ENCODE data around the gene ADGRF3. TPM values are rescaled to one million over a fixed set of nuclear protein-coding genes. Genes with fewer than 3 reads are reported as not detected.
A peak's percentile ranks its signal among the peaks of the same experiment; 100 is the strongest.

ADGRF3 gene
- total and polyA plus RNA-seq, 9 of the 15 experiments (the other 6 are each of a cell fraction or from before 2014, with no cell fraction given): 0.04 to 0.54 (median 0.16) TPM; not detected in 2

DNA sequence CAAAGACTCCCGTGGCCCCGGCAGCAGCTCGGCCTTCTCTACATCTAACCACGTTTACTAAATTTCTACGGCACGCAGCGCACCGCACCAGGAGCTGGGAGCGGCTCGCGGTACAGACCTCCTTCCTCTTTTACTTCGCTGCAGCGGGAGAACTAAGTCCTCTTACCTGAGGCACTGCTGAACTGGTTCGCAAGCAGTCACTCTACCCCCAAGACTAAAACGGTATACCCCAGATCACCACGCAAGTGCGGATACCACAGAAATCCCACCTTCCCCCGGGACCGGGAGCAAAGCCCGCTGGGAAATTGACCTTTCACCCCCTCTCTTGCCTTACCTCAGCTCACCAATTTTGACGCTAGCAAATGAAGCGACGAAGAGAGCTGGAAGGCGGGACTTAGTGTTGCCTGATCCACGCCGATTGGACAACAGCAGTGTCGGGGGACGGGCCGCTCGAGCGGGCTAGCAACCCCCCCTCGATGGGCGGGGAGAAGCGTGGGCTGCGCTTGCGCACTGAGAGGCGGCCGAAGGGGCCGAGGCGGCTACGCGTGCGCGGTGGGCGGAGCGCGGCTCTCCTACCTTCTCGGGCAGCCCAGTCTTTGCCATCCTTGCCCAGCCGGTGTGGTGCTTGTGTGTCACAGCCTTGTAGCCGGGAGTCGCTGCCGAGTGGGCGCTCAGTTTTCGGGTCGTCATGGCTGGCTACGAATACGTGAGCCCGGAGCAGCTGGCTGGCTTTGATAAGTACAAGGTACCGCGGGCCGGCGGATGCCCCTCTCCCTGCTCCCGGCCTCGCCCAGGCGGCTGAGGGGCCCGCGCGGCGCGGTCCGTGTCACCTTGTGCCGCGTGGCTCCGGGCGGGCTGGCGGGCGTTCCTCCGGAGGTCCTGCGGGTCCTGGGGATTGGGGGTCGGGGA lies 790 bp downstream of the ADGRF3 start, which contains the start of gene SELENOI (continued):
- no peak for TF ChIP-seq EWSR1 (IDR thresholded peaks at IDR 0.05; ENCODE audit: borderline replicate concordance, low read depth, partially characterized antibody)
- TF ChIP-seq, protein P1, sequence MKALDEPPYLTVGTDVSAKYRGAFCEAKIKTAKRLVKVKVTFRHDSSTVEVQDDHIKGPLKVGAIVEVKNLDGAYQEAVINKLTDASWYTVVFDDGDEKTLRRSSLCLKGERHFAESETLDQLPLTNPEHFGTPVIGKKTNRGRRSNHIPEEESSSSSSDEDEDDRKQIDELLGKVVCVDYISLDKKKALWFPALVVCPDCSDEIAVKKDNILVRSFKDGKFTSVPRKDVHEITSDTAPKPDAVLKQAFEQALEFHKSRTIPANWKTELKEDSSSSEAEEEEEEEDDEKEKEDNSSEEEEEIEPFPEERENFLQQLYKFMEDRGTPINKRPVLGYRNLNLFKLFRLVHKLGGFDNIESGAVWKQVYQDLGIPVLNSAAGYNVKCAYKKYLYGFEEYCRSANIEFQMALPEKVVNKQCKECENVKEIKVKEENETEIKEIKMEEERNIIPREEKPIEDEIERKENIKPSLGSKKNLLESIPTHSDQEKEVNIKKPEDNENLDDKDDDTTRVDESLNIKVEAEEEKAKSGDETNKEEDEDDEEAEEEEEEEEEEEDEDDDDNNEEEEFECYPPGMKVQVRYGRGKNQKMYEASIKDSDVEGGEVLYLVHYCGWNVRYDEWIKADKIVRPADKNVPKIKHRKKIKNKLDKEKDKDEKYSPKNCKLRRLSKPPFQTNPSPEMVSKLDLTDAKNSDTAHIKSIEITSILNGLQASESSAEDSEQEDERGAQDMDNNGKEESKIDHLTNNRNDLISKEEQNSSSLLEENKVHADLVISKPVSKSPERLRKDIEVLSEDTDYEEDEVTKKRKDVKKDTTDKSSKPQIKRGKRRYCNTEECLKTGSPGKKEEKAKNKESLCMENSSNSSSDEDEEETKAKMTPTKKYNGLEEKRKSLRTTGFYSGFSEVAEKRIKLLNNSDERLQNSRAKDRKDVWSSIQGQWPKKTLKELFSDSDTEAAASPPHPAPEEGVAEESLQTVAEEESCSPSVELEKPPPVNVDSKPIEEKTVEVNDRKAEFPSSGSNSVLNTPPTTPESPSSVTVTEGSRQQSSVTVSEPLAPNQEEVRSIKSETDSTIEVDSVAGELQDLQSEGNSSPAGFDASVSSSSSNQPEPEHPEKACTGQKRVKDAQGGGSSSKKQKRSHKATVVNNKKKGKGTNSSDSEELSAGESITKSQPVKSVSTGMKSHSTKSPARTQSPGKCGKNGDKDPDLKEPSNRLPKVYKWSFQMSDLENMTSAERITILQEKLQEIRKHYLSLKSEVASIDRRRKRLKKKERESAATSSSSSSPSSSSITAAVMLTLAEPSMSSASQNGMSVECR (CRISPR knock-in tag; IDR thresholded peaks at IDR 0.05): no peak; the same call in none of the 2 replicates
- TF ChIP-seq, protein P2, sequence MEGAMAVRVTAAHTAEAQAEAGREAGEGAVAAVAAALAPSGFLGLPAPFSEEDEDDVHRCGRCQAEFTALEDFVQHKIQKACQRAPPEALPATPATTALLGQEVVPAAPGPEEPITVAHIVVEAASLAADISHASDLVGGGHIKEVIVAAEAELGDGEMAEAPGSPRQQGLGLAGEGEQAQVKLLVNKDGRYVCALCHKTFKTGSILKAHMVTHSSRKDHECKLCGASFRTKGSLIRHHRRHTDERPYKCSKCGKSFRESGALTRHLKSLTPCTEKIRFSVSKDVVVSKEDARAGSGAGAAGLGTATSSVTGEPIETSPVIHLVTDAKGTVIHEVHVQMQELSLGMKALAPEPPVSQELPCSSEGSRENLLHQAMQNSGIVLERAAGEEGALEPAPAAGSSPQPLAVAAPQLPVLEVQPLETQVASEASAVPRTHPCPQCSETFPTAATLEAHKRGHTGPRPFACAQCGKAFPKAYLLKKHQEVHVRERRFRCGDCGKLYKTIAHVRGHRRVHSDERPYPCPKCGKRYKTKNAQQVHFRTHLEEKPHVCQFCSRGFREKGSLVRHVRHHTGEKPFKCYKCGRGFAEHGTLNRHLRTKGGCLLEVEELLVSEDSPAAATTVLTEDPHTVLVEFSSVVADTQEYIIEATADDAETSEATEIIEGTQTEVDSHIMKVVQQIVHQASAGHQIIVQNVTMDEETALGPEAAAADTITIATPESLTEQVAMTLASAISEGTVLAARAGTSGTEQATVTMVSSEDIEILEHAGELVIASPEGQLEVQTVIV (CRISPR knock-in tag; IDR thresholded peaks at IDR 0.05; ENCODE audit: borderline replicate concordance): no peak
- TF ChIP-seq CBX8 (IDR thresholded peaks at IDR 0.05; ENCODE audit: borderline replicate concordance, extremely low read depth, low read depth, low read length, poor library complexity, severe bottlenecking): no peak
- TF ChIP-seq, protein P3, sequence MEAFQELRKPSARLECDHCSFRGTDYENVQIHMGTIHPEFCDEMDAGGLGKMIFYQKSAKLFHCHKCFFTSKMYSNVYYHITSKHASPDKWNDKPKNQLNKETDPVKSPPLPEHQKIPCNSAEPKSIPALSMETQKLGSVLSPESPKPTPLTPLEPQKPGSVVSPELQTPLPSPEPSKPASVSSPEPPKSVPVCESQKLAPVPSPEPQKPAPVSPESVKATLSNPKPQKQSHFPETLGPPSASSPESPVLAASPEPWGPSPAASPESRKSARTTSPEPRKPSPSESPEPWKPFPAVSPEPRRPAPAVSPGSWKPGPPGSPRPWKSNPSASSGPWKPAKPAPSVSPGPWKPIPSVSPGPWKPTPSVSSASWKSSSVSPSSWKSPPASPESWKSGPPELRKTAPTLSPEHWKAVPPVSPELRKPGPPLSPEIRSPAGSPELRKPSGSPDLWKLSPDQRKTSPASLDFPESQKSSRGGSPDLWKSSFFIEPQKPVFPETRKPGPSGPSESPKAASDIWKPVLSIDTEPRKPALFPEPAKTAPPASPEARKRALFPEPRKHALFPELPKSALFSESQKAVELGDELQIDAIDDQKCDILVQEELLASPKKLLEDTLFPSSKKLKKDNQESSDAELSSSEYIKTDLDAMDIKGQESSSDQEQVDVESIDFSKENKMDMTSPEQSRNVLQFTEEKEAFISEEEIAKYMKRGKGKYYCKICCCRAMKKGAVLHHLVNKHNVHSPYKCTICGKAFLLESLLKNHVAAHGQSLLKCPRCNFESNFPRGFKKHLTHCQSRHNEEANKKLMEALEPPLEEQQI (IDR thresholded peaks at IDR 0.05): no peak
- TF ChIP-seq ETV5 (CRISPR knock-in tag; IDR thresholded peaks at IDR 0.05; ENCODE audit: low read depth): no peak; the same call in 1 of the 2 replicates
- 0 out of 2 replicates have a peak, but pooled peaks have one; percentile 9 for TF ChIP-seq MAFK (IDR thresholded peaks at IDR 0.05; ENCODE audit: low read length)
- no peak; the same call in 1 of the 2 replicates for TF ChIP-seq CC2D1A (IDR thresholded peaks at IDR 0.05)
- TF ChIP-seq, protein P4, sequence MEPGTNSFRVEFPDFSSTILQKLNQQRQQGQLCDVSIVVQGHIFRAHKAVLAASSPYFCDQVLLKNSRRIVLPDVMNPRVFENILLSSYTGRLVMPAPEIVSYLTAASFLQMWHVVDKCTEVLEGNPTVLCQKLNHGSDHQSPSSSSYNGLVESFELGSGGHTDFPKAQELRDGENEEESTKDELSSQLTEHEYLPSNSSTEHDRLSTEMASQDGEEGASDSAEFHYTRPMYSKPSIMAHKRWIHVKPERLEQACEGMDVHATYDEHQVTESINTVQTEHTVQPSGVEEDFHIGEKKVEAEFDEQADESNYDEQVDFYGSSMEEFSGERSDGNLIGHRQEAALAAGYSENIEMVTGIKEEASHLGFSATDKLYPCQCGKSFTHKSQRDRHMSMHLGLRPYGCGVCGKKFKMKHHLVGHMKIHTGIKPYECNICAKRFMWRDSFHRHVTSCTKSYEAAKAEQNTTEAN (CRISPR knock-in tag; IDR thresholded peaks at IDR 0.05): no peak
- TF ChIP-seq, protein P5, sequence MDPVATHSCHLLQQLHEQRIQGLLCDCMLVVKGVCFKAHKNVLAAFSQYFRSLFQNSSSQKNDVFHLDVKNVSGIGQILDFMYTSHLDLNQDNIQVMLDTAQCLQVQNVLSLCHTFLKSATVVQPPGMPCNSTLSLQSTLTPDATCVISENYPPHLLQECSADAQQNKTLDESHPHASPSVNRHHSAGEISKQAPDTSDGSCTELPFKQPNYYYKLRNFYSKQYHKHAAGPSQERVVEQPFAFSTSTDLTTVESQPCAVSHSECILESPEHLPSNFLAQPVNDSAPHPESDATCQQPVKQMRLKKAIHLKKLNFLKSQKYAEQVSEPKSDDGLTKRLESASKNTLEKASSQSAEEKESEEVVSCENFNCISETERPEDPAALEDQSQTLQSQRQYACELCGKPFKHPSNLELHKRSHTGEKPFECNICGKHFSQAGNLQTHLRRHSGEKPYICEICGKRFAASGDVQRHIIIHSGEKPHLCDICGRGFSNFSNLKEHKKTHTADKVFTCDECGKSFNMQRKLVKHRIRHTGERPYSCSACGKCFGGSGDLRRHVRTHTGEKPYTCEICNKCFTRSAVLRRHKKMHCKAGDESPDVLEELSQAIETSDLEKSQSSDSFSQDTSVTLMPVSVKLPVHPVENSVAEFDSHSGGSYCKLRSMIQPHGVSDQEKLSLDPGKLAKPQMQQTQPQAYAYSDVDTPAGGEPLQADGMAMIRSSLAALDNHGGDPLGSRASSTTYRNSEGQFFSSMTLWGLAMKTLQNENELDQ (CRISPR knock-in tag; IDR thresholded peaks at IDR 0.05; ENCODE audit: borderline replicate concordance): no peak
- TF ChIP-seq ZNF79 (CRISPR knock-in tag; IDR thresholded peaks at IDR 0.05; ENCODE audit: low read depth): no peak
